Renal cortical epithelial cell (primary cell): Measurements from ENCODE around the gene ZNF28. TPM values are rescaled to one million over a fixed set of nuclear protein-coding genes. Genes with fewer than 3 reads are reported as not detected.
A peak's percentile ranks its signal among the peaks of the same experiment; 100 is the strongest.
"Not testable (repeated sequence)": the region's sequence is repeated elsewhere in the genome, so short reads cannot be mapped to it uniquely, and the experiment has no call there.

Source experiments
- DNase-seq: peaks from one replicate; pipeline ENCODE4 v3.0.0-alpha.2; 2011; ENCODE audit warnings: low read depth
- total RNA-seq: library from RNA; depleted of rRNA; stranded (reverse); fragments of >200 nt; gene quantifications from 2 replicates; pipeline ENCODE4 v1.2.3, GENCODE V29; 2014

Gene ZNF28
- total RNA-seq = 36.5 and 57.1 TPM in 2 replicates

DNA sequence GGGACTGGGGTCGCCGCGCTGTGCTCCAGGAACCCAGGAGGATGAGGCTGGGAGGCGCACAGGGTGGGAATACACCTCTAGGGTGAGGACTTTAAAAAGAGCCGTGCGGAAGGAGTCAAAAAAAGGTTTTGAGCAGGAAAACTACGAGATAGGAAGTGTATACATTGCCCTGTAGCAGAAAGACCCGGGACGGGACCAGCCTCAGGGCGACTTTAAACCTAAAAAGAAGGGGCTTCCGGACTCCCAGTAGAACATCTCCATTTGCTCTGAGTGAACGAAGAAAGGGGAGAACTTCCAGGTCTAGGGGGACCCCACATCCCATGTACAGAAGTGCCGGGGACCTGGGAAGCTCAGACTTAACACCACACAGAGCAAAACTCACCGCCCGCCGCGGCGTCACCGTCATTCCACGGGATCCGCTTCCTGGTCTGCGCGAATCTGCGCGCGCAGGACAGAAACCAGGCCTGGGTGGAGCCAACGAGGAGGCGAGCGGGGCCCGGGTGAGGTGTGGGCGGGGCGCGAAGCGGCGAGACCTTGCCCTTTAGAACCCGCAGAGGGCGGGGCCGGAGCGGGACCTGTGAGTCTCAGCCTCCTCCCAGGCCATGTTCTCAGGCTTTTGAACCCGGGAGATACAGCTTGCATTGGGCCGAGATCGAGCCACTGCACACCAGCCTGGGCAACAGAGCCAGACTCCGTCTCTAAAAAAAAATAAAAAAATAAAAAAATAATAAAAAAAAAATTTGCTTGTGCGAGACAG is at the start of gene ZNF28:
Gene ZNF28 (minus strand): TSS at position 430 of the 757 bp plus-strand sequence. CDS start 3,675 bp downstream, outside the sequence.
- peak; percentile 10 for DNase-seq

- DNase-seq = not testable (repeated sequence)
These were observed 46.6 kb upstream of the ZNF28 start for GRCh38 chr19:52868031-52868430.

GRCh38 chr19:52857378-52858191 is 36.2 kb upstream of the ZNF28 start, which contains the start of gene ZNF468:
TSS of gene ZNF468 (minus strand) at chr19:52857619. CDS start at chr19:52854272, 3,347 bp downstream.
- DNase-seq = peak; percentile 32

- DNase-seq = not testable (repeated sequence)
These were observed 35.3 kb upstream of the ZNF28 start for GRCh38 chr19:52856540-52857377.

- DNase-seq = not testable (repeated sequence)
These were observed 25.9 kb upstream of the ZNF28 start for GRCh38 chr19:52847352-52847751.

DNA sequence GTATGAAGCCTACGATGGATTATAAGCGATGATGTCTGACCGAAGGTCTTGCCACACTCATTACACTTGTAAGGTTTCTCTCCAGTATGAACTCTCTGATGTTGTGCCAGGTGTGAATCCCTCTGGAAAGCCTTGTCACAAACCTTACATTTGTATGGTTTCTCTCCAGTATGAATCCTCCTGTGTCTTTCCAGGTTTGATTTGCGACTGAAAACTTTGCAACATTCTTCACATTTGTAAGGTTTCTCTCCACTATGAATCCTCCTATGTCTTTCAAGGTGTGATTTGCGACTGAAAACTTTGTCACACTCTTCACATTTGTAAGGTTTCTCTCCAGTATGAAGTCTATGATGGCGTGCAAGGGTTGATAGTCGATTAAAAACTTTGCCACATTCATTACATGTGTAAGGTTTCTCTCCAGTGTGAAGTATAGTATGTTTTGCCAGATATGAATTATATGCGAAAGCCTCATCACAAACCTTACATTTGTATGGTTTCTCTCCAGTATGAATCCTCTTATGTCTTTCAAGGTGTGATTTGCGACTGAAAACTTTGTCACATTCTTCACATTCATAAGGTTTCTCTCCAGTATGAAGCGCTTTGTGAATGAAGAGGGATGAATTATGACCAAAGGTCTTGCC is 19.5 kb upstream of the ZNF28 start:
- not testable (repeated sequence) for DNase-seq

DNA sequence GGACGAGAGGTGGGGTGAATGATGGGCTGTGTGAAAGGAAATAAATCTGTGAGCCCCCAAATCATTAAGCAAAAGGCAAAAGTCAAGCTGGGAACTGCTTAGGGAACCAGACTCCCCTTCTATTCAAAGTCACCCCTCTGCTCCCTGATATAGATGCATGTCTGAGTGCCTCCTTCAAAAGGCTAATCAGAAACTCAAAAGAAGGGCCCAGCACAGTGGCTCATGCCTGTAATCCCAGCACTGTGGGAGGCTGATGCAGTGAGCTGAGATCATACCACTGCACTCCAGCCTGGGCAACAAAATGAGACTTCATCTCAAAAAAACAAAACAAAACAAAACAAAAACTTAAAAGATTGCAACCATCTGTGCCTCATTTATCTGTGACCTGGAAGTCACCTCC is 12.9 kb upstream of the ZNF28 start:
- not testable (repeated sequence) for DNase-seq

- DNase-seq = not testable (repeated sequence)
These were observed 12.1 kb upstream of the ZNF28 start for GRCh38 chr19:52833541-52833940.

GRCh38 chr19:52829866-52830265 is 8.4 kb upstream of the ZNF28 start:
- not testable (repeated sequence) for DNase-seq

- no peak for DNase-seq
These were observed 4.3 kb upstream of the ZNF28 start for GRCh38 chr19:52825765-52826164.

- DNase-seq = no peak
These were observed 2.2 kb upstream of the ZNF28 start for GRCh38 chr19:52823676-52824075.

- DNase-seq = not testable (repeated sequence)
These were observed 795 bp downstream of the ZNF28 start for GRCh38 chr19:52820472-52821203.

DNA sequence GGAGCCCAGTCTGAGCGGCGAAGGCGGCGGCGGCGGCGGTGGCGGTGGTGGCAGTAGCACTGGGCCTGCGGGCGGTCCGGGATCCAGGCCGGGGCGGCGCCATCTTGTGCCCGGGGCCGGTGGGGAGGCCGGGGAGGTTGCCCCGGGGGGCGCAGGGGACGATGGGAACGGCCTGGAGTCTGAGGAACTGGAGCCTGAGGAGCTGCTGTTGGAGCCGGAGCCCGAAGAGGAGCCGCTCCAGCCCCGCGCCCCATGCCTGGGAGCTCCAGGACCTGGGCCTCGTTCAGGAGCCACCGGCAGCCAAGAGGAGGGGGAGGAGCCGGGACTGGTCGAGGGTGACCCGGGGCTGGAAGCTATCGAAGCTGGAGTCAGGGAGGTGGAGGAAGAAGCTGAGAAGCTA is 11.6 kb downstream of the ZNF28 start:
- DNase-seq = no peak

- not testable (repeated sequence) for DNase-seq
These were observed 21.3 kb downstream of the ZNF28 start for GRCh38 chr19:52799950-52800640.

GRCh38 chr19:52789440-52789839 is 32.0 kb downstream of the ZNF28 start:
- no peak for DNase-seq

DNA sequence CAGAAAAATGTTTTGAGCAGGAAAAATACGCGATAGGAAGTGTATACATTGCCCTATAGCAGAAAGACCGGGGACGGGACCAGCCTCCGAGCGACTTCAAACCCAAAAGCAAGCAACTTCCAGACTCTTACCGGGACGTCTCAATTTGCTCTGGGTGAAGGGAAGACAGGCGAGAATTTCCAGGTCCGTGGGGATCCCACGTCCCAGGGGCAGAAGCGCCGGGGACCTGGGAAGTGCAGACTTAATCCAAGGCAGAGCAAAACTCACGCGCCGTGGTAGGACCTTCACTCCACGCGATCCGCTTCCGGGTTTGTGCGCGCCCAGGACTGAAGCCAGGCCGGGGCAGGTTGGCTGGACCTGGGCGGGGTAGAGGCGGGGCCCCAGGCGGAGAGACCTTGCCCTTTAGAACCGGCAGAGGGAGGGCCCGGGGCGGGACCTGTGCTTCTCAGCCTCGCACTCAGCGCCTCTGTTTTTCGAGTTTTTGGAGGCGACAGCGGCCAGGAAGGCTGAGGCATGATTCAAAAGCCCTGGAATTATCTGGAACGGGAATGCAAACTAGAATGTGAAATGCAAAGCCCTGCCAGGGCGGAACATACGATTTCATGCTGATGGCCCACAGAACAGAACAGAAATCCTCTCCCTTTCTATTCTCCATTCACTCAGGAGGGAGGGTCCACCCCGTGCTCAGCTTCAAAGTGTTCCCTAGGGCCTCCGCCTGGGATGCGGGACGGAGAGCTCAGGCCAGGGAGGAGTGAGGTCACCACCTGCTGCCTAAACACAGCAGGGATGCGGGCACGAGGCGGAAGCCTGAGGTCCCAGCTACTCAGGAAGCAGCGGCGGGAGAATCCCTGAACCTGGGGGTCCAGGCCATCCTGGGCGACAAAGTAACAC is 34.7 kb downstream of the ZNF28 start, which contains the start of gene ZNF600:
Gene ZNF600 (minus strand): TSS at position 328 of the 891 bp plus-strand sequence. CDS start 7,903 bp downstream, outside the sequence.
- peak; percentile 45 for DNase-seq

DNA sequence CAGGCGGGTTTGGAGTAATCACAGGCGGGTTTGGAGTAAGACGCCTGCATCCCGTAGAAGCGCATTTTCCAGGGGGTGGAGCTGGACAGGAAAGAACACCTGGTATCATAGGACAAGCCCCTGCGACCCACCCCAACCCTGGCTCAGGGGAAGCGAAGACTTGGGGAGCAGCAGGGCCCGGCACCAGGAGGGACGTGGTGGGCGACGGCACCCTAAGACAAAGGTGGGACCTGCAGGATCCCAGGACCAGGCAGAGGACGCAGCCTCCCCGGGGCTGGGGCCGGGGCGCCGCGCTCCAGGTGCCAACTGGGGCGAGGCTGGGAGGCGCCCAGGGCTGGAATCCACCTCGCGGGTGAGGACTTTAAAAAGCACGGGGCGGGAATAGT is 35.4 kb downstream of the ZNF28 start:
- DNase-seq = no peak

- no peak for DNase-seq
These were observed 35.9 kb downstream of the ZNF28 start for GRCh38 chr19:52785506-52785905.

- DNase-seq = not testable (repeated sequence)
These were observed 38.6 kb downstream of the ZNF28 start for GRCh38 chr19:52782864-52783263.
